GM12864 (cell line): Measurements from ENCODE around the gene TSSC4.

ENCODE experiments used
- DNase-seq: peaks from one replicate; pipeline ENCODE4 v3.0.0-alpha.2; 2011; ENCODE audit warnings: low read depth
- H3K4me3 ChIP-seq: 2 replicates; pipeline ENCODE4 v1.5.1; 2011; ENCODE audit warnings: mild to moderate bottlenecking, low read depth, low read length, control low read depth
- TF ChIP-seq, protein P1 (sequence below): IDR thresholded peaks from 2 replicates; pipeline ENCODE4 v1.5.1; 2011; ENCODE audit warnings: low read depth, mild to moderate bottlenecking, moderate library complexity, low read length, control low read depth, inconsistent platforms; ENCODE audit errors: missing control alignments

TSSC4 gene

DNA sequence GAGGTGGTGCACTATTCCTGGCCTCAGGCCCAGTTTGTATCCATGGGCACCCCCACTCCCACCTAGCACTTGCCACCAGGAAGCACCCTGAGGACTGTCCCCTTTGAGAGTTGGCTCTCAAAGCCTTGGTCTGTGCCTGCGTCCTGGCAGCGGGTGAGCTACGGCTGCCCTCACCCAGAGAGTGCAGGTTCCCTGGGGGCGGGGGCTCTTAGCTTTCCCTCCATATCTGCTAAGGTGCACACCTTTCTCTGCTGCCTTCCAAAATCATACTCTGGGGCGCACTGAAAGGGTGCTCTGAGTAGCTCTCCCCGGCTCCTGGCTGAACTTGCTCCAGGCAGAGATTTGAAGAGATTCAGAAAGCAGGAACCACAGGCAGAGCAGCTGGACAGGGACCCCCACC, 51.4 kb downstream of the TSSC4 start:
- H3K4me3 ChIP-seq: no peak overlapping the region
- no peak for DNase-seq
- TF ChIP-seq, protein P1, sequence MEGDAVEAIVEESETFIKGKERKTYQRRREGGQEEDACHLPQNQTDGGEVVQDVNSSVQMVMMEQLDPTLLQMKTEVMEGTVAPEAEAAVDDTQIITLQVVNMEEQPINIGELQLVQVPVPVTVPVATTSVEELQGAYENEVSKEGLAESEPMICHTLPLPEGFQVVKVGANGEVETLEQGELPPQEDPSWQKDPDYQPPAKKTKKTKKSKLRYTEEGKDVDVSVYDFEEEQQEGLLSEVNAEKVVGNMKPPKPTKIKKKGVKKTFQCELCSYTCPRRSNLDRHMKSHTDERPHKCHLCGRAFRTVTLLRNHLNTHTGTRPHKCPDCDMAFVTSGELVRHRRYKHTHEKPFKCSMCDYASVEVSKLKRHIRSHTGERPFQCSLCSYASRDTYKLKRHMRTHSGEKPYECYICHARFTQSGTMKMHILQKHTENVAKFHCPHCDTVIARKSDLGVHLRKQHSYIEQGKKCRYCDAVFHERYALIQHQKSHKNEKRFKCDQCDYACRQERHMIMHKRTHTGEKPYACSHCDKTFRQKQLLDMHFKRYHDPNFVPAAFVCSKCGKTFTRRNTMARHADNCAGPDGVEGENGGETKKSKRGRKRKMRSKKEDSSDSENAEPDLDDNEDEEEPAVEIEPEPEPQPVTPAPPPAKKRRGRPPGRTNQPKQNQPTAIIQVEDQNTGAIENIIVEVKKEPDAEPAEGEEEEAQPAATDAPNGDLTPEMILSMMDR: no peak

DNA sequence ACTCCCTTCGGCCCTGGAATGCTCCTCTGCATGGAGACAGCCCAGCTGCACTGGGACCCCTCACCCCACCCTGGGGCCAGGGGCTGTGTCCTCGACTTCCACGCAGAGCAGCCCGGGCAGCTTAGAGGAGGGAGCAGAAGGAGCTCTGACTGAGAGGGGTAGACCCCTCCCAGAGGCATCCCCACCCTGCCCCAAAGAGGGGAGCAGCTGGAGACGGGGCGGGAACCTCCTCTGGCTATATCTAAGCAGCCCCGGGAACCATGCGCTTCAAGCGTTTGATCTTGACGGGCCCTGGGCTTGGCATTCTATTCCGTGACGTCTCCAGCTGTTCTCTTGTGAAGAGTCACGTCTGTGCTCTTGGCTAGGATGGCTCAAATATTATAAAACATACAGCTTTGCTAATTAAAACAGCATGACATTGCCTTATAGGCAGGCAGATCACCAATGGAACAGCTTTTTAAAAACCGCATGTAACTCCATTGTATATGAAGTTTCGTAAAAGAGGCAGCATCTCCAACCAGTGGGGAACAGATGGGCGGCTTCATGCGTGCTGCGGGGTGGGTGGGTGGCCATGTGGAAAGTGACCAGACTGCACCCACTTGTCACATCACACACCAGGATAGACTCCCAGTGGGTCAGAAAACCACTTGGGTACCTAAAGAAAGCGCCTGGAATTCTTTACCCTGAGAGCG, 51.9 kb downstream of the TSSC4 start:
- no peak for DNase-seq
- TF ChIP-seq, protein P1: no peak
- H3K4me3 ChIP-seq: no peak overlapping the region

- TF ChIP-seq, protein P1: no peak
- DNase-seq: no peak
Observed at GRCh38 chr11:2453436-2453835, 52.9 kb downstream of the TSSC4 start.

More at GRCh38 chr11:2453436-2453835, 52.9 kb downstream of the TSSC4 start:
- no peak overlapping the region for H3K4me3 ChIP-seq
